GM15510 (cell line): ENCODE results near the gene ATP6V0C.

Source experiments
- POLR2A ChIP-seq: IDR thresholded peaks from 3 replicates; pipeline ENCODE4 v1.6.1; 2011; ENCODE audit warnings: borderline replicate concordance; ENCODE audit not compliant: insufficient read length; ENCODE audit errors: extremely low read depth

The ATP6V0C gene

DNA sequence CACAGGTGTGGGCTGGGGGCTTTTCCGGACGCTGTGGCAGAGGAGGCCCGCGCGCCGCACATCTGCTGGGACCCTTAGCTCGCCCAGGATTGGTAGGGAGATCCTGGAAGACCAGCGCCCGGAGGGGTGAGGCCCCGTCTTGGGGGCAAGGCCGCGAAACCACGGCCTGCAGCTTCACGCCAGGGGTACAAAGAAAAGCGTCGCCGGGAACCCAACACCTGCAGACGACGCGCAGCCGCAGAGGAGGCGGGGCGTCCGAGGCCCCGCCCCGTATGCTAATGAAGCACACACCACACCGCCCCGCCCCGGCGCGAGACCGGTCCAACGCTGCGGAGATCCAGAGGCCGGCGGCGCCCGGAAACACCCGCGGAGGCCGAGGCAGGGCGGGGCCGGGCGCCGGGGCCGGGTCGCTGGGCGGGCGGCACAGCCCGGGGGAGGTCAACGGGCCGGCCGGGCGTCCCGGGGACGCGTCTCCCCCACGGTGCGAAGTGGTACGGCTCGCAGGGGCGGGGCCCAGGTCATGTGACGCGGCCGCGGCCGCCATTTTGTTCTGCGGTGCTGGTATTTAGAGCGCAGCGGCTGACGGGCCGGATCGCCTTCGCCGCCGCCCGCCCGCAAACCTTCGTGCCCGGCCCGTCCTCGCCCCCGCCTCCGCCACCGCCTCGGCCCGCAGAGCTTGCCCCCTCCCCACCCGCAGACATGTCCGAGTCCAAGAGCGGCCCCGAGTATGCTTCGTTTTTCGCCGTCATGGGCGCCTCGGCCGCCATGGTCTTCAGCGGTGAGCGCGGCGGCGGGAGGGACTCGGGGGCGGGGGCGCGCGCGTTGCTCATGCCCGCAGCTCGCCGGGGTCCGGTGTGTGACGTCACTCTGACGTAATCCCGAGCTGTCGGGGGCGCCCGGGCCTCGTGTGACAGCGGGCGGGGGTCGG is at the start of gene ATP6V0C:
ATP6V0C (plus strand) TSS at position 548 of the 928 bp plus-strand sequence; CDS start at position 700, 152 bp downstream.
- TF ChIP-seq POLR2A, result peak; percentile 86

DNA sequence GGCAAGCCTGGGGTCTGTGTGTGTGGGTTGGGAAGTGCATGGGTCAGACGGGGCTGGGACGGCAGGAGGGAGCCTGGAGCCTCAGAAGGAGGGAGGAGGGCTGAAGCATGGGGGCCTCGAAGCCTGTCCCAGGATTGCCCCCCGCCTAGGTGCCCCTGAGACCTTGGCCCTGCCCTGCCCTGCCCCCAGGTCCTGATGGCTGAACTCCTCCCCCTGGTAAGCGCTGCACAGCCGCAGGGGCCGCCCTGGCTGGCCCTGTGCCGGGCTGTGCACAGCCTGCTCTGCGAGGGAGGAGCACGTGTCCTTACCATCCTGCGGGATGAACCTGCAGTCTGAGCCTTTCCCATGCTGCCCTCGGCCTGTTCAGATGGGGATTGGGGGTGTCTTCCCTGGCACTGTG is 49.4 kb upstream of the ATP6V0C start:
- TF ChIP-seq POLR2A, result no peak

DNA sequence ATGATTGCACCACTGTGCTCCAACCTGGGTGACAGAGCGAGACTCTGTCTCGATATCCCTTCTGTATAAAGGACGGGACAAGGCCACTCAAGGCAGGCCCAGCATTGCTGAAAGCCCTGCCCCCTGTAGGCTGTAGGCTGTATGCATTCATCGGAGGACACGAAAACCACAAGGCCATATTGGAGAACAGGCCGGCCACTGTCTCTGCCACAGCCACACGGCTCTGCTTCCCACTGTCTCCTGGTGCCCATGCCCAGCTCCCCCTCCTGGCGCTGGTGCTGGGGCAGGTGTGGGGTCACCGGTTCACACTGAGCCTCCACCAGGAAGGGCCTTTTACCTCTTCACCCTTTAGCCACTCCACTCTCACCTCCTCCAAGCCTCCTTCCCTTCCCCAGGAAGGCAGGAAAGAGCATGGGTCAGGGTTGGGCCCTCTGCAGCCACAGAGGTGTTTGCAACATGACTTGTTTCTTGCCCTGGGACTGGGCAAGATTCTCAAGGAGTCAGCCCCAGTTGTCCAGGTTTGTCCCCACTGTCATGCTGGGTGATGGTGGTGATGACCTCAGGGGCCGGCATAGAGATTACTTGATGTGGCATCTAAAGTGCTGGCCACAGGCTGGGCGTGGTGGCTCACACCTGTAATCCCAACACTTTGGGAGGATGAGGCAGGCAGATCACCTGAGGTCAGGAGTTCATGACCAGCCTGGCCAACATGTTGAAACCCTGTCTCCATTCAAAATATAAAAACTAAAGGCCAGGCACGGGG is 47.9 kb upstream of the ATP6V0C start:
- no peak for TF ChIP-seq POLR2A

DNA sequence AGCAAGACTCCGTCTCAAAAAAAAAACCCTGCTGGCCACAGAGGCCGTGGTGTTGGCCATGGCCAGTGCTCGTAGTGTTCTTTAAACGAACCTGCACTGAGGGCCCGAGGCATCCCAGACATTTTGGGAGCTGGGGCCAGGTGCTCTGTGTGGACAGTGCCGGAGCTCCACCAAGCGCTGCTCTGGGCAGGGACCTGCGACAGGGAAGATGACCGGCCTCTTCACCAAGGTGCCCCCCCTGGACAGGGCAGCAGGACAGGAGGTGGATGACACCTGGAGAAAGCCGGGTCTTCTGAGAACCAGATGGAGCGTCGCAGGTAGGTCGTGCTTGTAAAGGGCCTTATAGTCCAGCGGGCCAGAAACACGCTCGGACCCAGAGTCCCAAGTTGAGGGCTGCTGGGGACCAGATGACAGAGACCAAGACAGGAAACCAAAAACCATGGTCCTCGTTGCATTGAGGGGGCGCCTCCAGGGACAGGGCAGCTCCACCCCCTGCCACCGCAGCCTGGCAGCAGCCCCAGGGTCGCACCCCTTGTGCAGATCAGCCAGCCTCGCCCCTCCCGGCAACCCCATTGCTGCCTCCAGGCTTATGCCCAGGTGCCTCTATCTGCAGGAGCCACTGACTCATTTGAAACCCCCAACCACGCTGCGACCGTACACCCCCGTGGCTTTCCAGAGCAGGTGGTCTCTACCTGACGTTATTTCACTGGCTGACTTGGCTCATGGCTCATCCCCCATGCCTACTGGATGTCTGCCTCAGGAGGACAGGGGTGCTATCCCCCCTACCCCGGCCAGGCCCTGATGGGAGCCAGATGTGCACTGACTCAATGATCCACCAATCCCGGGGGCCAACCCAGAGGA is 46.9 kb upstream of the ATP6V0C start:
- no peak for TF ChIP-seq POLR2A

DNA sequence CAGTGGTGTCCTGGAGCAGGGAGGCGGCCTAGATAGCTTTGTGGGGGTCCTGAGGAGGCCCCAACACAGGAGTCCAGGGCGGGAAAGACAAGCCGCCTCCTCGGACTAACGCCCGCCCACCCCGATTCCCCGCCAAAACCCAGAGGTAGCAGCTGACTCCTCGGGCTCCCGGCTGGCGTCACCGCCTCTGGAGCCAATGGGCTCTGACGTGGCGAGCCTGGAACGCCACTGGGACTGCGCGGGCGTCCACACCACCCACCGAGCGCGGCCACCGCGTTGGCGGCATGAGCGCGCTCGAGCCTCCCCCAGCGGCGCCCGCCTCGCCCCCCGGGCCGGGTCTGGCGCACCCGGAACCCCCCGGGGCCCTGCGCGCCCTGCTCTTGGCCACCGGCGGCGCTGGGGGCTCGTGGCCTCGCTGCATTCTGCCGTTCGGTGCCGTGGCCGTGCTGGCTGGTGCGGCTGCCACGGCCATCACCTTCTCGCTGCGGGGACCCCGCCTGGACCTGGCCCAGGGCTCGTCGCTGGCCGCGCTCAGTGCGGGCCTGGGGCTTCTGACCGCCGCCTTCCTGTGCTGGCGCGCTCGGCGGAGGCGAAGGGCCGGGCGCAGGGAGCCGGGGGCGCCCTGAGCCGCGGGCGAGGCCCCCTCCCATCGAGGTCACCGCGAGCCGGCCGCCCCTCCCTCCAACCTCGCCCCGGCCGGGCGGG is 46.1 kb upstream of the ATP6V0C start:
- peak; percentile 17 for TF ChIP-seq POLR2A

DNA sequence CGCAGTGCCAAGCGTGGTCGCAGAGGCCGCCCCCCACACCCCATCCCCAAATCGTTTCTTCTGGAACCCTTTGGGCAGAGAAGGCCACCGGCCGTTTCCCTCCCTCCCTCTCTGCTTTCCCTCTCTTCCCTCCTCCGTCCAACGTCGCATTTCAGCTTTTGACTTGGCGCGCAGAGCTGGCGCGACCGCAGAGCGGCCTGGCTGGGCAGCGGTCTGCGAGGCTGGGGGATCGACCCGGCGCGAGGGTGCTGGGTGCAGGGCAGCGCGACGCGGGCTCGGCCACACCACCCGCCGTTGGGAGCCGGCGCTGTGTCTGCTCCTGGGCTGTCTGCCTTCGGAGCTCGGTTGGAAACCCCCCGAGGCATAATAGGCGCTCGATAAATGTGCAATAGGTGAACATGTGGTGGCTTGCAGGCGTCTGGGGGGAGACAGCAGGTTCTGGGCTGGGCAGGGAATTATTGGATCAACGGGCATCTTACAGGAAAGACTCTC is 45.5 kb upstream of the ATP6V0C start:
- peak; percentile 17 for TF ChIP-seq POLR2A

DNA sequence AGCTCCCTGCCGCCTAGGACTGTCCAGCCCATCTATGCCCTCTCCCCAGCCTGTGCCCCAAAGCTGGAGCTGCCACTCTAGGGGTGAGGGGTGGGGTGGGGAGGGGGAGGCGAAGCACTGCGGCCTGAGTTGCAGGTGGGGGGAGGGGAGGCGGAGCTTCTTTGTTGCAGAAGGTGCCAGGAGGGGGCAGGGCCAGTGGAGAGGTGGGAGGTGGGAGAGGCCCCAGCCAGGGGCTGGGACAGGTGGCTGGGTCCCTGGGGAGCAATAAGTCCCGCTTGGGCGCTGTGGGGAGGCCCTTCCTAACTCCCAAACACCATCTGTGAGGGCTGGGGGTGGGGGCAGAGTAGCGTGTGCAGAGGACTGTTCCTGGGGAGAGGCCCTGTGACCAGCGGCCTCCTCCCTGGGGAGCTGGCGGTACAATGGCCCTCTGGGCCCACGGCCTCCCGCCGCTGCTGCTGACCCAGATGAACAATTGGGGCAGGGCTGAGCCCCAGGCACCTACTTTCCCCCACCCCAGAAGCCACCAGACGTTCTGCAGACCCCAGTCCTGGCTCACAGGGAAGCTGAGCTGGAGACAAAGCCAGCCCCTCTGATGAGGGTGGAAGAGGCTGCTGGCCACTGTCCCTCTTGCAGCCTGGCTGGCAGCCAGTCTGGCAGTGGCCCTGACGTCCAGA is 44.9 kb upstream of the ATP6V0C start:
- no peak for TF ChIP-seq POLR2A

DNA sequence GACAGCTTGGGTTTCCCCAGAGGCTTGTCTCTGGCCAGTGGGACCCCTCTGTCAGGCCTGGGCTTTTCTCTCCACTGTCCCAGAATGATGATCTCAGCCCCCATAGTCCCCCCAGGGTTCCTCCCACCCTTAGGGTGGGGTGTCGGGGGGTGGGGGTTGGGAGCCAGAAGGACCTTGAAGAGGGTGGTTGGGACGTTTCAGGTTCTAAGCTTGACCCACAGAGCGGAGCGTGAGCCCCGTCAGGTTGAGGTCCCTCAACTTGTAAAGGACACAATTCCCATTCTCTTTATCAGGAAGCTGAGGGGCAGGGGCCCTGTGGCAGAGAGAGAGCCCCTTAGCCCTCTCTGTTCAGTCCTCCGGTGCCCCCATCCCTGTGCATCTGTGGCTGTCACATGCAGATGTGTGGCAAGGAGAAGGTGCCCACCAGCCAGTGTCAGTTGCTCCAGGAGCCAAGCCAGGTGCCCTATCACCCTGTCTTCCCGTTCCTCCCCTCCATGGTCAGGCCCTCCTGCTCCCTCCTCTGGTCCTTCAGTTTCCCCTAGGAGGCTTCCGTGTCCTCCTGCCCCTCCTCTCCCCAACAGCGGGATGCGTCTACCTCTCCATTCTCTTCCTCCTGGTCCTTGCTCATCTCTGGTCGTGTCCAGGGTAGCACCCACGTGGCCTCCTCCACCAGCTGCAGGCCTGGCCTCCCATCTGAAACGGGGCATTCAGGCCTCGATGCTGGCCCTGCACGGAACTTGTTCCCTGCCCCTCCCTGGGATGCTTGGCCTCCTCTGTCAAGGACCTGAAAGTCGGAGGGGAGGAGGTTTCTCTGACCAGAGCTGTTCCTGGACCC is 44.1 kb upstream of the ATP6V0C start:
- TF ChIP-seq POLR2A, result no peak

DNA sequence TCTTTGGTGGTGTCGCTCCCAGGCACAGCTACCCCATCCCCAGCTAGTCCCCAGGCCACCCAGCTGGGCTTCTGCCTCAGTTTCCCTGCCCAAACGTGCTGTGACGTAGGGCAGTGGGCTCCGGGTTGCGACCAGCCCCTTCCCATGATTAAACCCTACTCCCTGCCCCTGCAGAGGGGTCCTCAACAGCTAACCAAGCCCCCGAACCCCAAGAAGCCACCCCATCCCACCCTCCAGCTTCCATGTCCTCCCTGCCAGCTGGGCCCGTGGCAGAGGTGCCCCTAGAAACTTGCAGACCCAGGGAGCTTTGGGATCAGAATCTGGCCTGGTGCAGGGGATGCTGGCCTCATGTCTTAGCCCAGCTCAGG is 43.5 kb upstream of the ATP6V0C start:
- TF ChIP-seq POLR2A, result no peak

DNA sequence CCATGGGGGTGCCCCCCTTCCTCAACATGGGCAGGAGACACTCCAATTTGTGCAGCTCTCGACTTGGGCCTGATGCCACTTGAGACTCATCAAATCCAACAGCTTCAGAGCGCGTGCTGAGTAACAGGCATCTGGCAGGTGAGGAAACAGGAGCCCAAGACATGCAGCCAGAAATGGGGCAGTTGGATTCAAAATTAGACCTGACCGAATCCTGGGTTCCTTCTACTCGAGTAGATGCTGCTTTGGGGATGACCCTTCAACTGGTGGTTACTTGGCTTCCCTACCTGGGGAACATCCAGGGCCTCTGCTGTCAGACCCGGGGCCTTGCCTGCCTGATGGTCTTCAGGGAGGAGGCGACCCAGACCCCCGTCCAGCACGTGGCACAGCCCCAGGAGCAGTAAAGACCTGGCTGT is 43.1 kb upstream of the ATP6V0C start:
- TF ChIP-seq POLR2A, result no peak

DNA sequence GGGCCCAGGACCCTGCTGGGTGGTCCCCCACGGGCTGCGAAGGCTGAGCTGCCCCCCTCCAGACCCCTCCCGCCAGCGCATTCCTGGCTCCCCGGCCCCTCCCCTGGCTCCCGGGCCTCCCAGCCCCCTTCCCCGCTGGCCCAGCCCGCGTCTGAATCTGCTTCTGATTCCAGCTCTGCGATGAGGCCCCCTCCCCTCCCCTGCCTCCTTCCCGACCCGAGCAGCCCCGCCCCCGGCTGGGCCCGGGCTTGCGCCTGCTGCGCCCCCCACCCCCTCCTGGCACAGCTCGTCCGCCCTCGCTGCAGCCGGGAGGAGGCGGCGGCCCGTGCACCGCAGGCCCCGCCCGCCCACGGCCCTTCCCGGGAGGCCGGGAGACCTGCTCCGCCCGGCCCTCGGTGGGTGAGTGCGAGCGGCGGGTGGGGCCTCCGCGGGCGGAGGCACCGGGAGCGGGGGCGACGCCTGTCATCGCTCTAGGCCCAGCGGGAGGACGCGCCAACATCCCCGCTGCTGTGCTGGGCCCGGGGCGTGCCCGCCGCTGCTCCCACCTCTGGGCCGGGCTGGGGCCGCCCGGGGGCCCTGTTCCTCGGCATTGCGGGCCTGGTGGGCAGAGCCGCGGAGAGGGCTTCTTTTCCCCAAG is 42.6 kb upstream of the ATP6V0C start, which contains the start of gene NTN3:
NTN3 (plus strand) TSS at position 282 of the 637 bp plus-strand sequence. CDS start 405 bp downstream, outside the sequence.
- TF ChIP-seq POLR2A, result no peak
